Measurements from ENCODE around the gene ALKBH1. TPM values are rescaled to one million over a fixed set of nuclear protein-coding genes. Genes with fewer than 3 reads are reported as not detected.
A peak's percentile ranks its signal among the peaks of the same experiment; 100 is the strongest.

The ALKBH1 gene
- total RNA-seq, 1 experiment from 2014 or later, result 25.0 TPM

GRCh38 chr14:77648520-77649200 is 59.2 kb downstream of the ALKBH1 start:
- Histone ChIP-seq H3K9me3 (ENCODE audit: insufficient read depth, low read depth) (no peaks in the 10 kb centered on the region), H3K27ac (no peak overlapping the region), H3K79me2 (ENCODE audit: low read depth) (no peaks in the 10 kb centered on the region), H3K4me3 (no peak overlapping the region), H3K4me1 (replicated peaks; ENCODE audit: insufficient read depth) (no peaks in the 10 kb centered on the region), H2AFZ (no peak overlapping the region), H3K4me2 (no peak overlapping the region), H3K27me3 (ENCODE audit: insufficient read depth, low read depth) (no peaks in the 10 kb centered on the region), H3F3A (ENCODE audit: insufficient read depth, low read depth) (no peaks in the 10 kb centered on the region; the same call in 1 of the 2 replicates), H3K9me2 (ENCODE audit: insufficient read depth) (no peaks in the 10 kb centered on the region), H3K36me3 (ENCODE audit: low read depth) (no peaks in the 10 kb centered on the region), H4K20me1 (ENCODE audit: insufficient read depth) (no peaks in the 10 kb centered on the region)
- intact Hi-C loops (cut with micrococcal nuclease; ENCODE audit: unreplicated experiment), result no loop called here
- CTCF ChIA-PET, result interaction anchor here (0.7 kb wide), 1 partner anchor 496 kb away, joined by 7 read pairs; no protein-coding TSS in a partner anchor
- DNase-seq, result peak in 1 of 2 experiments; percentile 24
- no TSS peak for BruUV-seq (replicated peaks)
- POLR2A ChIA-PET (ENCODE audit: unreplicated experiment), result no interaction called here
- TF ChIP-seq EZH2 (IDR thresholded peaks at IDR 0.05; ENCODE audit: low read depth), result no peak
- TF ChIP-seq, protein P1, sequence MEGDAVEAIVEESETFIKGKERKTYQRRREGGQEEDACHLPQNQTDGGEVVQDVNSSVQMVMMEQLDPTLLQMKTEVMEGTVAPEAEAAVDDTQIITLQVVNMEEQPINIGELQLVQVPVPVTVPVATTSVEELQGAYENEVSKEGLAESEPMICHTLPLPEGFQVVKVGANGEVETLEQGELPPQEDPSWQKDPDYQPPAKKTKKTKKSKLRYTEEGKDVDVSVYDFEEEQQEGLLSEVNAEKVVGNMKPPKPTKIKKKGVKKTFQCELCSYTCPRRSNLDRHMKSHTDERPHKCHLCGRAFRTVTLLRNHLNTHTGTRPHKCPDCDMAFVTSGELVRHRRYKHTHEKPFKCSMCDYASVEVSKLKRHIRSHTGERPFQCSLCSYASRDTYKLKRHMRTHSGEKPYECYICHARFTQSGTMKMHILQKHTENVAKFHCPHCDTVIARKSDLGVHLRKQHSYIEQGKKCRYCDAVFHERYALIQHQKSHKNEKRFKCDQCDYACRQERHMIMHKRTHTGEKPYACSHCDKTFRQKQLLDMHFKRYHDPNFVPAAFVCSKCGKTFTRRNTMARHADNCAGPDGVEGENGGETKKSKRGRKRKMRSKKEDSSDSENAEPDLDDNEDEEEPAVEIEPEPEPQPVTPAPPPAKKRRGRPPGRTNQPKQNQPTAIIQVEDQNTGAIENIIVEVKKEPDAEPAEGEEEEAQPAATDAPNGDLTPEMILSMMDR (conservative IDR thresholded peaks at IDR 0.05), result no peak

- Histone ChIP-seq H3K27me3 (ENCODE audit: insufficient read depth, low read depth) (no peaks in the 10 kb centered on the region), H3K4me3 (no peak overlapping the region), H3K9me3 (ENCODE audit: insufficient read depth, low read depth) (no peaks in the 10 kb centered on the region), H3K9me2 (ENCODE audit: insufficient read depth) (no peaks in the 10 kb centered on the region), H2AFZ (no peak overlapping the region), H3K36me3 (ENCODE audit: low read depth) (no peaks in the 10 kb centered on the region), H3K4me1 (replicated peaks; ENCODE audit: insufficient read depth) (no peaks in the 10 kb centered on the region), H3F3A (ENCODE audit: insufficient read depth, low read depth) (no peaks in the 10 kb centered on the region; the same call in 1 of the 2 replicates), H4K20me1 (ENCODE audit: insufficient read depth) (no peaks in the 10 kb centered on the region), H3K79me2 (ENCODE audit: low read depth) (no peaks in the 10 kb centered on the region), H3K27ac (no peak overlapping the region), H3K4me2 (no peak overlapping the region)
- POLR2A ChIA-PET (ENCODE audit: unreplicated experiment), result no interaction called here
- BruUV-seq (replicated peaks), result no TSS peak
- TF ChIP-seq EZH2 (IDR thresholded peaks at IDR 0.05; ENCODE audit: low read depth), result no peak
- TF ChIP-seq, protein P1 (conservative IDR thresholded peaks at IDR 0.05), result no peak
- DNase-seq, result peak in 1 of 2 experiments; percentile 31
- intact Hi-C loops (cut with micrococcal nuclease; ENCODE audit: unreplicated experiment), result no loop called here
- CTCF ChIA-PET, result interaction anchor here (0.7 kb wide), 1 partner anchor 495 kb away, joined by 7 read pairs; no protein-coding TSS in a partner anchor
These were observed 60.0 kb downstream of the ALKBH1 start for GRCh38 chr14:77647853-77648252.

DNA sequence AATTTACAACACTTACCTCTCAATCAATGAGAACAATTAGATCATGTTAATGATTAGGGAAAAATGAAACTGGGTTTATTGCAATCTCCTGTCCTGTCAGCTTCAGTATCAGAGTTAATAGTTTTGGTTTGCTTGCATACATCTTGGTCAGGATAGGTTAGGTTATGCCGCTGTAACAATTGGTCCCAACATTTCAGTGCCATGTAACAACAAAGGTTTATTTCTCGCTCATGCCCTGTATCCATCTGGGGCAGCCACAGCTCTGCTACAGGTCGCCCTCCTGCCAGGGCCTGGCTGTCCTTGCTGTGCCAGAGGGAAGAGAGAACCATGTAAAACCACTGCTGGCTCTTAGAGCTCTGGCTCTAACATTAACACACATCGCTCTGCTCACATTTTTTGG is 60.9 kb downstream of the ALKBH1 start:
- Histone ChIP-seq H3K4me3 (no peak overlapping the region), H3K27me3 (ENCODE audit: insufficient read depth, low read depth) (no peaks in the 10 kb centered on the region), H4K20me1 (ENCODE audit: insufficient read depth) (no peaks in the 10 kb centered on the region), H3K4me2 (no peak overlapping the region), H3K4me1 (replicated peaks; ENCODE audit: insufficient read depth) (peaks cover under 1% of the 10 kb centered on the region; the same call in 1 of the 2 replicates), H3K27ac (no peak overlapping the region), H3K9me2 (ENCODE audit: insufficient read depth) (no peaks in the 10 kb centered on the region), H3K36me3 (ENCODE audit: low read depth) (no peaks in the 10 kb centered on the region), H3K79me2 (ENCODE audit: low read depth) (no peaks in the 10 kb centered on the region), H3K9me3 (ENCODE audit: insufficient read depth, low read depth) (no peaks in the 10 kb centered on the region), H3F3A (ENCODE audit: insufficient read depth, low read depth) (no peaks in the 10 kb centered on the region; the same call in 1 of the 2 replicates), H2AFZ (no peak overlapping the region)
- no peak for DNase-seq
- TF ChIP-seq EZH2 (IDR thresholded peaks at IDR 0.05; ENCODE audit: low read depth), result no peak
- TF ChIP-seq, protein P1 (conservative IDR thresholded peaks at IDR 0.05), result no peak
- BruUV-seq (replicated peaks), result no TSS peak
- ChIA-PET CTCF (no interaction called here), POLR2A (ENCODE audit: unreplicated experiment) (no interaction called here)
- intact Hi-C loops (cut with micrococcal nuclease; ENCODE audit: unreplicated experiment), result no loop called here
